SK-MEL-5 (cell line): ENCODE results near the gene NAT16. TPM values are rescaled to one million over a fixed set of nuclear protein-coding genes. Genes with fewer than 3 reads are reported as not detected.
"Not testable (repeated sequence)": the region's sequence is repeated elsewhere in the genome, so short reads cannot be mapped to it uniquely, and the experiment has no call there.

Source experiments
- DNase-seq: peaks from one replicate; pipeline ENCODE4 v3.0.0-alpha.2; 2016; ENCODE audit warnings: low read depth, low spot score
- in situ Hi-C: cut with HindIII; loops from 2 replicates; pipeline ENCODE4 v1.10.0; 2016; ENCODE audit warnings: low sequenced_read_pairs, high pct_unique_total_duplicates, low pct_unique_long_range_greater_than_20kb
- total RNA-seq: library from RNA; depleted of rRNA; stranded (reverse); fragments of >200 nt; shearing (Covaris generic); gene quantifications from 2 replicates; pipeline ENCODE4 v1.2.3, GENCODE V29; 2014

Gene NAT16
- total RNA-seq, 1 experiment from 2014 or later, result 1.5 TPM

DNA sequence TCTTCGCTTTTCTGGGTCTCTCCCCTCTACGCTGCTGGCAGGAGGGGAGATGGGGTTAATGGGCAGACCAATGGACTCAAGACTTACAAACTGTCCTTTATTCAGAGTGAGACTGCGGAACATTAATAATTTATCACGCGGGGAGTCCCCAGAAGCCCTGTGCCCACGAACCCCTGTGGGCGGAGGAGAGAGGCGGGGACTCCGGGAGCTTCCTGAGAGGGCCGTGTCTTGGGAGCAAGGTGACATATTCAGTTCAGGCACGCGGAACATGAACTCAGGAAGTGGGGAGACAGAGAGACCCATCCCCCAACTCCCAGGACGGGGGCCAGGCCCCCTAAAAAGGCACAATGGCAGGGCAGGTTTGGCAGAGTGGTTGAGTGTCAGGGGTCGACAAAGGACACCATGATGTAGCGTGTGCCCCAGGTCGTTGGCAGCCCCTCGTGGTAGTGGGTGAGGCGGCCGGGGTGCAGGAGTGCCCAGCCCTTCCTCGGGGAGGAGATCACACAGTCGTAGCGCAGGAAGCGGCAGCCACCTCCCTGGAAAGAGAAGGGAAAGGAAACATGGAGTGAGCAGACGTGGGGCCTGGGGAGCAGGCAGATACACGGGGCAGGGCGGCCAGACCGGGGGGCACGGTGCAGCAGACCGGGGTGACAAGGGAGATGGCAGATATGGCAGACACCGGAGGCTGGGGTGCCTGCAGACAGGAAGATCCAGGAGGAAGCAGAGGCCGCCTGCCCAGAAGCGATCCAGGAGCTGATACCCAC lies 26.0 kb upstream of the NAT16 start:
- in situ Hi-C loops, result no loop called here
- no peak for DNase-seq

GRCh38 chr7:101203740-101204738 lies 23.9 kb upstream of the NAT16 start:
- peak; percentile 44 for DNase-seq
- in situ Hi-C loops, result not testable (repeated sequence)

DNA sequence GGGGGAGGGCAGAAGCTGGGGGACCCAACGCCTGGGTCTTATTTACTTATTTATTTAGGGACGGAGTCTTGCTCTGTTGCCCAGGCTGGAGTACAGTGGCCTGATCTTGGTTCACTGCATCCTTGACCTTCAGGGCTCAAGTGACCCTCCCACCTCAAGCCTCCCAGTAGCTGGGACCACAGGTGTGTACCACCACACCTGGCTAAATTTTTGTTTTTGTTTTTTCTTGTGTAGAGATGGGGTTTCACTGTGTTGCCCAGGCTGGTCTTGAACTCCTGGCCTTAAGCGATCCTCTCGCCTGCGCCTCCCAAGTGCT lies 22.5 kb upstream of the NAT16 start:
- in situ Hi-C loops, result no loop called here
- DNase-seq, result no peak

DNA sequence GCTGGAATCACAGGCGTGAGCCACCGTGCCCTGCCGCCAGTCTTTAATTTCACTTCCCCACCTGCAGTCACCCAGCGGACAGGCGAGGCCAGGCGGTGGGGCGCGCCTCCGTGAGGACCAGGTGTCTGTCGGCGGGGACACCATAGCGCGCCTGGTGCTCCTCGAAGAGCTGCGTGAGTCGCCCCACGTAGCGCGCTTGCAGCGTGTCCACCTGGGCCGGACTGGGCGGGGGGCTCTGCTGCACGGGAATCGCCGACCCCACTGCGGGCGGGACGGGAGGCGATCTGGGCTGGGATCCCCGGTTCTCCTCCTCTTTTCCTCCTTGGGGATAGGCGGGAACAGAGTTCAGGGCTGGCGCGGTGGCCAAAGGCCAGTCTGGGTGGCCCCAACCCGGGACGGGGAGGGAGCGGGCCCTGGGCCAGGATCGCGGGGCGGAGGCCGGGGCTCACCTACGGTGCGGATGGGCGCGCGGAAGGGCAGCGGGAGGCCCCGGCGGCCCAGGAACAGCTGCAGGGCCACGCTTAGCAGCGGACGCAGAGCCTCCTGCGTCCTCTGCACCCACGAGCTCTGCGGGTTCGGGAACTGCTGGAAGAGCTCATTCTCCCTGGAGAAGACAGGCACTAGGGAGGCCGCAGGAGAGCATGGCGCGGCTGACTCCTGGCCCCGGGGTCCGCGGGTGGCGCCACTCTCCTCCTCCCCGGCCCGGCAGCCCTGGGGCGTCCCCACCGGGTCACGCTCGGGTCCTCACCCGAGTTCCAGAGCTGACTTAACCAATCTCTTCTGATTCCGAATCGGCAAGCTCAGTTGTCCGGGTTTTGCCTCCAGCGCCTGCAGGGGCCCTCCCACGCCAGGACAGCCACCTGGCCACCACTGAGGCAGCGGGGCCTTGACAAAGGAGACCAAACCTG lies 21.9 kb upstream of the NAT16 start:
- DNase-seq, result no peak
- in situ Hi-C loops, result no loop called here

DNA sequence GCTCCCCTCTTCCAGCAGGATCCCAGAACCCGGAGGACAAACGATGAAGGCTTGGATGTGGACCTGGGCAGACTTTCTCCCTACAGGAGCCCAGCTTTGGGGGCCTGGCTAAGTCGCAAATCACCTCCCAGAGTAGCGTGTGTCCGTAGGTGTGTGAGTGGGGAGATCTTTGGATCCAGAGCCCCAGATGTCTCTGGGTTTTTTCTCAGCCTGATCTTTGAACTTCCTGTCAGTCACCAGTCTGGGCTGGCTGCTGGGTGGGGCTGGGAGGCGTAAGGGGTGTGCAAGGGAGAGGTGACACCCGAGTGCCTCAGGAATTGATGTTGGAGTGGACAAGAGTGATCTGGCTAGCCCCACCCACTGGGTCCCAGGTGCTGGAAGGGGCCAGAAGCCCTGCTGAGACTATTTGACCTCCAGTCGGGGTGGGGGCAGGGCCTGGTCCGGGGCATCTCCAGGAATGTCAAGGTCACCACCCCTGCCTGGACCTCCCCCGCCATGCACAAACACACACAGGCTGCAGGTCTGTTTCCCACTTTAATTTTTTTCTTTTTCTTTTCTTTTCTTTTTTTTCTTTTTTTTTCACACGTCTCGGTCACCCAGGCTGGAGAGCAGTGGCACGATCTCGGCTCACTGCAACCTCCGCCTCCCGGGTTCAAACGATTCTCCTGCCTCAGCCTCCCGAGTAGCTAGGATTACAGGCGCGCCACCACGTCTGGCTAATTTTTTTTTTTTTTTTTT lies 20.9 kb upstream of the NAT16 start, which contains the start of gene MOGAT3:
TSS of gene MOGAT3 (minus strand) at position 175 of the 738 bp plus-strand sequence. CDS start 182 bp downstream, outside the sequence.
- in situ Hi-C loops, result no loop called here

GRCh38 chr7:101200504-101200861 lies 20.4 kb upstream of the NAT16 start:
- DNase-seq, result no peak

More for the DNA sequence above, 20.9 kb upstream of the NAT16 start, which contains the start of gene MOGAT3:
- DNase-seq, result no peak

DNA sequence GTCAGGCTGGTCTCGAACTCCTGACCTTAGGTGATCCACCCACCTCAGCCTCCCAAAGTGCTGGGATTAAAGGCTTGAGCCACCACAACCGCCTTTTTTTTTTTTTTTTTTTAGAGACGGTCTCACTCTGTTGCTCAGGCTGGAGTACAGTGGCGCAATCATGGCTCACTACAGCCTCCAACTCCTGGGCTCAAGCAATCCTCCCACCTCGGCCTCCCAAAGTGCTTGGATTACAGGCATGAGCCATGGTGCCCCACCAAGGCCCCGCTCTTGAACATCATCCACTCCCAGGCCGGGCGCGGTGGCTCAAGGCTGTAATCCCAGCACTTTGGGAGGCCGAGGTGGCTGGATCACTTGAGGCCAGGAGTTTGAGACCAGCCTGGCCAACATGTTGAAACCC lies 19.4 kb upstream of the NAT16 start:
- in situ Hi-C loops, result not testable (repeated sequence)

More at GRCh38 chr7:101200504-101200861, 20.4 kb upstream of the NAT16 start:
- in situ Hi-C loops, result no loop called here

DNA sequence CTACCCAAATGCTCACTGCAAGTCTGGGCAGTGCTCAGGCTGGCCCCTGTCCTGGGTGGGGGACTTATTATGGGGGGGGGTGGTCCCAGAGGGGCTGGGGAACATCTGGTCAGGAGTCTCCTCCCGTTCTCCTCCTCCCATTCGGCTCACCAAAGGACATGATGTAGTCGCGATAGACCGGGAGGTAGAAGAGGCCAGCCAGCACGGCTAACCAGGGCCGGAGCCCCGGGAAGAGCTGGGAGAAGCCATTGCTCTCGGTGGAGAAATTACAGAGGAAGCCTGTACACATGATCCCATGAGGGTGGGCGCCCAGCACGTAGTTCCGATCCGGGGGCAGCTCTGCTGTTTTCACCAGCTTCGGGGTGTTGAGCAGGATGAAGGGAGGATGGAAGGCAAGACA lies 18.4 kb upstream of the NAT16 start:
- DNase-seq, result no peak
- in situ Hi-C loops, result no loop called here

More for the DNA sequence above, 19.4 kb upstream of the NAT16 start:
- DNase-seq, result not testable (repeated sequence)

DNA sequence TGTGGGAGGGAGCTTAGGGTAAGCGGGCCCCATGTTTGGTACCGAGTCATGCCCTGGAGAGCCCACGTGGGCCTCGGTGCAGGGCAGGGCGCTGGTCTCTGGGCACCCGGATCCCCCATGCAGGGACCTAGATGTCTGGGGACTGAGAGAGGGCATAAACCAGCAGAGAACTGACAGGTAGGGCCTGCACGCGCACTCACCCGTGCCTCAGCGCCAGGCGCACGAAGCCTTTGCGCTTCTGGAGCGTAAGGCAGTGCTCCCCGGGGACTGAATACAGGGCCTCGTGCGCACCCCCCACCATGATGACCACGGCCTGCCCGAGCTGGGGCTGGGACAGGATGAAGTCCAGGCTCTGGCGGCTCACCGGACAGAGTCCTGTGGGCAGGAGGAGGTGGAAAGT lies 17.9 kb upstream of the NAT16 start:
- in situ Hi-C loops, result no loop called here

DNA sequence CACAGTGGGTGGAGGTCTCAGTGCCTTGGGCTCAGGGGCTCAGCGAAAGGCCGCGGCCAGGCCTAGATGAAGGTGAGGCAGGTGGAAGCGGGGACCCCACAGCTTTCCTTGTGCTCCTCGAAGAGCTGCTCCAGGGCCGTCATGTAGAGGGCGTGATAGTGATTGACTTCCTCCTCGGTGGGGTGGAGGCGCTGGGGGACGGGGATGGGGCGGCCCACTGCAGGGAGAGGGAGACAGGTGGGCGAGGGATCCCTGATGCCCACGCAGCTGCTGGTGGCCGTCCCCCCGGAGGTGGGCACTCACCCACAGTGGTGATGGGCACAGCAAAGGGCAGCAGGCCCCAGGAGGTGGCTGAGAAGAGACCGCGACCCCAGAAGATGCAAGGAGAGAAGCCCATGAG lies 15.8 kb upstream of the NAT16 start:
- DNase-seq, result no peak
- in situ Hi-C loops, result no loop called here

More for the DNA sequence above, 17.9 kb upstream of the NAT16 start:
- DNase-seq, result no peak

DNA sequence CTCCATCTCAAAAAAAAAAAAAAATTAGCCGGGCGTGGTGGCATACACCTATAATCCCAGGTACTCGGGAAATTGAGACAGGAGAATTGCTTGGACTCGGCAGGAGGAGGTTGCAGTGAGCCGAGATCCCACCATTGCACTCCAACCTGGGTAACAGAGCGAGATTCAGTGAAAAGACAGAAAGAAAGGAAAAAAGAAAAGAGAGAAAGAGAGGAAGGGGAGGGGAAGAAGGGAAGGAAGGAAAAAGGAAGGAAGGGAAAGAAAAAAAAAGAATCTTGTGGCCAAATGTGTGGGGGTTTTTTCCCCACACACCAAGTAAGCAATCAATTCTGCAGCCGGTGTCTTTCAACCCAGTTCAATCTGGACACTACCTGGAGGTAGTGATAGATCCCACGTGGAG lies 9.0 kb upstream of the NAT16 start:
- no peak for DNase-seq
- in situ Hi-C loops, result no loop called here

DNA sequence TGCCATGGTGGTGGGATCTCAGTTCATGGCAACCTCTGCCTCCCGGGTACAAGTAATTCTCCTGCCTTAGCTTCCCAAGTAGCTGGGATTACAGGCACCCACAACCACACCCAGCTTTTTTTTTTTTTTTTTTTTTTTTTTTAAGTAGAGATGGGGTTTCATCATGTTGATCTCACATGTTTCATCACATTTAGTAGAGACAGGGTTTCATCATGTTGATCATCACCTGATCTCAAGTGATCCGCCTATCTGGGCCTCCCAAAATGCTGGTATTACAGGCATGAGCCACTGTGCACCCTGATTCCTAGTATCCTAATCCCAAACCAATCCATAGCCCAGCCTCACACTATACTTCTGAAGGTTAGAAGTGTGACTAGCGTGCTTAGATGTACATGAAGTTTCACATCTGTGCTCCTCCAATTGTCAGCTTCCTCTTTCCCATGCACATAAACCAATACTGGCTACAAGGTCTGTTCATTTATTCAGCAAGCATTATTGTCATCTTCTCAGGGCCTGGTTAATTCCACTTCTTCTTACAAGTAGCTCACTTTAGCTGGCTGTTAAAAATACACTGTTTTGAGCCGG lies 6.8 kb upstream of the NAT16 start:
- DNase-seq, result peak; percentile 80
- in situ Hi-C loops, result no loop called here

GRCh38 chr7:101186194-101186593 lies 6.1 kb upstream of the NAT16 start:
- in situ Hi-C loops, result no loop called here
- DNase-seq, result no peak

GRCh38 chr7:101185258-101185839 lies 5.3 kb upstream of the NAT16 start:
- DNase-seq, result peak; percentile 99
- in situ Hi-C loops, result no loop called here

DNA sequence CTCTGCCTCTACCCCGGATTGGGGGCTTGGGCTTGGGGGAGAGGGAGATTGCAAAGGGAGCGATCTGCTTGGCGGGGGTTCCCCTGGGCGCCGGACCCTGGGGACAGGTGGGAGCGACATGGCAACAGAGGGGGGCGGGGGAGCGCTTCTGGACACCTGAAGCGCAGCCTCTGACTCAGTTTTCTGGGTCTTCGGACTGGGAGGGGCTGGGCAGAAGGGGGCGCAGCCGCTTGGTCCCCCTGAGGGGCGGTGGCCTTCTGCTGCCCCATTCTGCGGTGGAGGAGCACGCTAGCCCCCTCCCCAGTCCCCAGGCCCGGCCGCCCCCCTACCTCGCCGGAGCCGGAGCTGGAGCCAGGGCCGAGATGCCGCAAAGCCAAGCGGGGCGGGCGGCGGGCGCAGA lies 380 bp downstream of the NAT16 start:
- in situ Hi-C loops, result no loop called here
- DNase-seq, result no peak

GRCh38 chr7:101179117-101179516 lies 976 bp downstream of the NAT16 start:
- in situ Hi-C loops, result no loop called here
- DNase-seq, result peak; percentile 78
